ENCODE data around the gene FURIN. TPM values are rescaled to one million over a fixed set of nuclear protein-coding genes. Genes with fewer than 3 reads are reported as not detected.

The FURIN gene
- total and polyA plus RNA-seq, 2 experiments from 2014 or later = 67.9 to 98.9 TPM

GRCh38 chr15:90911906-90912769 lies 43.8 kb downstream of the FURIN start:
- Histone ChIP-seq H3K27ac (no peak overlapping the region), H4K20me1 (ENCODE audit: insufficient read depth, poor library complexity, severe bottlenecking) (no peaks in the 10 kb centered on the region), H3K9me2 (replicated peaks; ENCODE audit: insufficient read depth) (no peaks in the 10 kb centered on the region), H3K4me1 (ENCODE audit: insufficient read depth) (no peaks in the 10 kb centered on the region), H3K36me3 (replicated peaks; ENCODE audit: insufficient read depth, low read depth) (no peaks in the 10 kb centered on the region), H3K4me2 (no peak overlapping the region), H3K4me3 (no peak overlapping the region), H3K27me3 (no peaks in the 10 kb centered on the region), H2AFZ (no peak overlapping the region), H3K79me2 (no peaks in the 10 kb centered on the region), H3K9me3 (ENCODE audit: low read depth) (no peaks in the 10 kb centered on the region)
- DNase-seq (ENCODE audit: low spot score) = no peak
- WGBS (ENCODE audit: low lambda C conversion rate, missing lambda C conversion rate) = 97% methylated on average over 30 of the region's 30 CpGs
- TF ChIP-seq CTCF (IDR thresholded peaks at IDR 0.05; ENCODE audit: poor library complexity) = no peak
- no peak for TF ChIP-seq EZH2phosphoT487 (IDR thresholded peaks at IDR 0.05; ENCODE audit: low read depth, severe bottlenecking, unreplicated experiment)
- TF ChIP-seq EZH2 (IDR thresholded peaks at IDR 0.05; ENCODE audit: borderline replicate concordance) = no peak

DNA sequence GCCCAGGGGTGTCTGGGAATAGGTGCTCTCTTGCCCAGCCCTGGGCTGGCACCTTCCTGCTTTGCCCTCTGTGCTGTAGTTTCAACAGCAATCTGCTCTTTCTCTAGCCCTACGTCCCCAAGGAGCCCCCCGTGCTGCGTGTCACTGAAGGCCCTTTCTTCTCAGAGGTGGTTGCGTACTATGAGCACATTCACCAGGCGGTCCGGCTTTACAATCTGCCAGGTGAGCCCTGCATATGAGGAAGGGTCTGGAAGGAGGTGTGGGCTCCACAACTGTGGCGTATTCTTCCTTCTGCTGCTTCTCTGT lies 44.3 kb downstream of the FURIN start:
- H4K20me1 ChIP-seq (ENCODE audit: insufficient read depth, poor library complexity, severe bottlenecking) = no peaks in the 10 kb centered on the region
- H3K4me1 ChIP-seq (ENCODE audit: insufficient read depth) = no peaks in the 10 kb centered on the region
- no peaks in the 10 kb centered on the region for H3K27me3 ChIP-seq
- no peaks in the 10 kb centered on the region for H3K9me3 ChIP-seq (ENCODE audit: low read depth)
- no peak for DNase-seq (ENCODE audit: low spot score)
- no peaks in the 10 kb centered on the region for H3K79me2 ChIP-seq
- no peak overlapping the region for H3K27ac ChIP-seq
- WGBS (ENCODE audit: low lambda C conversion rate, missing lambda C conversion rate) = 95% methylated on average over 7 of the region's 7 CpGs
- TF ChIP-seq CTCF (IDR thresholded peaks at IDR 0.05; ENCODE audit: poor library complexity) (no peak), EZH2 (IDR thresholded peaks at IDR 0.05; ENCODE audit: borderline replicate concordance) (no peak), EZH2phosphoT487 (IDR thresholded peaks at IDR 0.05; ENCODE audit: low read depth, severe bottlenecking, unreplicated experiment) (no peak)
- no peaks in the 10 kb centered on the region for H3K36me3 ChIP-seq (replicated peaks; ENCODE audit: insufficient read depth, low read depth)
- no peak overlapping the region for H3K4me3 ChIP-seq
- H2AFZ ChIP-seq = no peak overlapping the region
- no peak overlapping the region for H3K4me2 ChIP-seq
- H3K9me2 ChIP-seq (replicated peaks; ENCODE audit: insufficient read depth) = no peaks in the 10 kb centered on the region

DNA sequence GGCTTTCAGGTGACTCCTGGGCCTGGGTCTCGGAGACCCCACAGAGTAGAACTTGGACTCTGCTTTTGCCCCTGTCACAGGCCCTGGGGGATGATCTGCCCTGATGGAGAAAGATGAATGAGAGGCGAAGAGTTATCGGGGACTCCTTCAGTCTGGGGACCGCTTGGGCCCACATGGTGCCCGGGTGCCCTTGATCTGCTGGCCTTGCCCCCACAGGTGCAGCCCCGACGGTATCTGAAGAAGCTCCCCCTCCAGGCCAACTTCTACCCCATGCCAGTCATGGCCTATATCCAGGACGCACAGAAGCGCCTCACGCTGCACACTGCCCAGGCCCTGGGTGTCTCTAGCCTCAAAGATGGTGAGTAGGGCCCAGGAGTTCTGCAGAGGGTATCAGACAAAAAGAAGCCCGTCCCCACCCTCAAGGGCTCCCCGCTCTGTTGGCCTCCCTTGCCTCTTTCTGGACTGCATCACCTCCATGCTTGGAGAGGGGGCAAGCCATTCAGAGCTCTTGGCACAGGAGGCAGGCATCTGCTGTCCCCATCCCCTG lies 45.1 kb downstream of the FURIN start:
- Histone ChIP-seq H4K20me1 (ENCODE audit: insufficient read depth, poor library complexity, severe bottlenecking) (no peaks in the 10 kb centered on the region), H2AFZ (no peak overlapping the region), H3K4me3 (no peak overlapping the region), H3K79me2 (no peaks in the 10 kb centered on the region), H3K9me2 (replicated peaks; ENCODE audit: insufficient read depth) (no peaks in the 10 kb centered on the region), H3K36me3 (replicated peaks; ENCODE audit: insufficient read depth, low read depth) (no peaks in the 10 kb centered on the region), H3K4me1 (ENCODE audit: insufficient read depth) (no peaks in the 10 kb centered on the region), H3K4me2 (no peak overlapping the region), H3K27ac (no peak overlapping the region), H3K9me3 (ENCODE audit: low read depth) (no peaks in the 10 kb centered on the region), H3K27me3 (no peaks in the 10 kb centered on the region)
- DNase-seq (ENCODE audit: low spot score) = no peak
- TF ChIP-seq EZH2phosphoT487 (IDR thresholded peaks at IDR 0.05; ENCODE audit: low read depth, severe bottlenecking, unreplicated experiment) (no peak), EZH2 (IDR thresholded peaks at IDR 0.05; ENCODE audit: borderline replicate concordance) (no peak), CTCF (IDR thresholded peaks at IDR 0.05; ENCODE audit: poor library complexity) (no peak)
- WGBS (ENCODE audit: low lambda C conversion rate, missing lambda C conversion rate) = 97% methylated on average over 10 of the region's 12 CpGs
